Smooth muscle cell (in vitro differentiated cells): ENCODE data around the gene BRI3. TPM values are rescaled to one million over a fixed set of nuclear protein-coding genes. Genes with fewer than 3 reads are reported as not detected.

Source experiments
- DNase-seq: peaks from one replicate; lab custom pipeline; 2025; ENCODE audit not compliant: unreplicated experiment; lab: John Stamatoyannopoulos, UW
- H2AFZ ChIP-seq: fragments of 200-600 bp; sonication (generic); 2 replicates; pipeline ENCODE4 v1.6.0; 2016; ENCODE audit warnings: antibody characterized with exemption, low read depth, mild to moderate bottlenecking
- H3F3A ChIP-seq: fragments of 200-600 bp; sonication (generic); 2 replicates; pipeline ENCODE4 v1.6.0; 2017; ENCODE audit warnings: antibody characterized with exemption, low read depth
- H3K27ac ChIP-seq: fragments of 200-600 bp; sonication (generic); 2 replicates; pipeline ENCODE4 v1.5.1; 2016; ENCODE audit warnings: low read depth, mild to moderate bottlenecking
- H3K27me3 ChIP-seq: fragments of 200-600 bp; sonication (generic); 2 replicates; pipeline ENCODE4 v1.6.1; 2016; ENCODE audit warnings: low read depth, mild to moderate bottlenecking
- H3K36me3 ChIP-seq: fragments of 200-600 bp; sonication (generic); 2 replicates; pipeline ENCODE4 v1.5.1; 2016; ENCODE audit warnings: low read depth
- H3K4me1 ChIP-seq: fragments of 200-600 bp; sonication (generic); 2 replicates; pipeline ENCODE4 v1.5.1; 2016; ENCODE audit warnings: low read depth
- H3K4me2 ChIP-seq: fragments of 200-600 bp; sonication (generic); 2 replicates; pipeline ENCODE4 v1.6.0; 2016; ENCODE audit warnings: mild to moderate bottlenecking
- H3K4me3 ChIP-seq: fragments of 200-600 bp; sonication (generic); 2 replicates; pipeline ENCODE4 v1.5.1; 2016; ENCODE audit warnings: mild to moderate bottlenecking
- H3K79me2 ChIP-seq: fragments of 200-600 bp; sonication (generic); 2 replicates; pipeline ENCODE4 v1.6.0; 2016; ENCODE audit warnings: low read depth, mild to moderate bottlenecking
- H3K9ac ChIP-seq: fragments of 200-600 bp; sonication (generic); 2 replicates; pipeline ENCODE4 v1.6.0; 2016; ENCODE audit warnings: low read depth
- H3K9me3 ChIP-seq: fragments of 200-600 bp; sonication (generic); replicated peaks from 2 replicates; pipeline ENCODE4 v1.5.1; 2016; ENCODE audit warnings: low read depth
- H4K20me1 ChIP-seq: fragments of 200-600 bp; sonication (generic); 2 replicates; pipeline ENCODE4 v1.6.0; 2016; ENCODE audit warnings: low read depth
- WGBS: methylation state at CpG from one replicate; pipeline ENCODE4 v1.1.7; 2016; ENCODE audit warnings: low lambda C conversion rate; 5-methylcytosine and 5-hydroxymethylcytosine counted together
- polyA plus RNA-seq: library from polyadenylated mRNA; unstranded; fragments of >200 nt; fragmentation: Nextera tagmentation; extraction: Ambion mirVana; gene quantifications from 2 replicates; pipeline ENCODE4 v1.2.1, GENCODE V29; 2016
- total RNA-seq: library from RNA; depleted of rRNA; stranded (reverse); fragments of >200 nt; gene quantifications from 2 replicates; pipeline ENCODE4 v1.2.3, GENCODE V29; 2014
- TF ChIP-seq, protein P1 (sequence below): fragments of 200-600 bp; sonication (generic); IDR thresholded peaks from 2 replicates; pipeline ENCODE4 v1.5.1; 2017; ENCODE audit warnings: borderline replicate concordance, mild to moderate bottlenecking, antibody characterized with exemption; ENCODE audit not compliant: insufficient read depth, poor library complexity, severe bottlenecking

Gene BRI3
- total and polyA plus RNA-seq, 2 experiments from 2014 or later, result 70.1 to 83.0 TPM

DNA sequence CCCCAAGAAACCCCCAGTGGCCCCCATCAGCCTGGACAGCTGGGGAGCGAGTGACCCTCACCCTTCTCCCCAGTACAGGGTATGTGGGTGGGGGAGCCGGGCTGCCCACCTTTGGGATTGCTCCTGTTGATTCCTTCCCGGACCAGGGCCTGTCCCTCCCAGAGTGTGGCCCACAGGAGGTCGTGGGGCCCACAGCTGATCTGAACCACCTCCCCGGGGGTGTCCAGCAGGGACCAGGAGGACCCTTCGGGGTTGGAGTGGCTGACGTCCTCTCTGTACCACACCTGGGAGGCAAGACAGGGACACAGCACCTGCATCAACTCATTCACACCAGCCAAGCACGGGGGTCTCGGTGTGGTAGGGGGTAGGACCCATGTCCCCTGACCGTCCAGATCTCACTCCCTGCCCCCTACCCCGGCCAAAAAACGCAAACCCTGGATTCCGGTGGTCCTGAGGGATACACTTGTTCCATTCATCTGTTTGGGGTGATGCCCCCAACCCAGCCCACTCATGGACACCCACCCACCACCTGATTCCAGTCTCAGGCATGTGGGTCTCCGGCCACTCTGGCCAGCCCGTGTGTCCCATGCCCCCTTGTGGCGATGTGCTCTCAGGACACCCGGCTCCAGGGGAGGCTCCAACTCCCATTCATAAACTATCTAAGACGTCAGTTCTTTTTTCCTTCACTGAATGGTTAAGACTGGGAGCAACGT, 40.4 kb upstream of the BRI3 start:
- no peaks in the 10 kb centered on the region for H3K79me2 ChIP-seq
- 71% methylated on average over 19 of the region's 19 CpGs for WGBS
- DNase-seq, result peak; percentile 4

DNA sequence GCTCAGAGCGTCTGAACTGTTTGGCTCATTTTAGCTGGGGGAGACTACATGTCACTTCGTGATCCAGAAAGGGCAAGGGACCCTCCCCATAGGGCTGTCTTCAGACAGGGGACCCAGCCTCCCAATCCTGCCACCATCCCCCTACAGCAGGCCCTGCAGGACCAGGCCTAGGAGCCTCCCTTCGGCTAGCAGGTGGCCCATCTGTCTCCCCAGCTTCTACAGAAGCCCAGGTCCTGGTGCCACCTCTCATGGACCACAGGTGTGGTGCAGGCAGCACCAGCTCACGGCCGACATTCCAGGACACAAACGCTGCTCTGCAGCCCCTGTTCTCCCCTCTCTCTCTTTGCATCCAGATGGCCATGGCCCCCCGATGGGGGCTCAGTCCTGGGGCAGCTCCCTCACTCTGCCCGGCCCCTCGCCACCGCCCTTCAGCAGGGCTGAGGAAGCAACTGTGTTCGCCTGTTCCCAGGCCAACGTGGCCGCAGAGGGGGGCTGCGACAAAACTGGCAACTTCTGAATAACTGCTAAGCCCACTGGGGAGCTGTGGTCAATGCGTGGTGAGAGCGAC, 39.7 kb upstream of the BRI3 start:
- Histone ChIP-seq H3K9ac (no peak overlapping the region), H2AFZ (no peak overlapping the region), H3K79me2 (no peaks in the 10 kb centered on the region), H3K36me3 (no peaks in the 10 kb centered on the region), H3K27me3 (no peaks in the 10 kb centered on the region), H4K20me1 (no peaks in the 10 kb centered on the region), H3K9me3 (no peaks in the 10 kb centered on the region), H3F3A (no peaks in the 10 kb centered on the region), H3K4me1 (no peaks in the 10 kb centered on the region), H3K4me3 (no peak overlapping the region), H3K27ac (no peak overlapping the region), H3K4me2 (no peak overlapping the region)
- WGBS, result 91% methylated on average over 16 of the region's 16 CpGs
- TF ChIP-seq, protein P1, sequence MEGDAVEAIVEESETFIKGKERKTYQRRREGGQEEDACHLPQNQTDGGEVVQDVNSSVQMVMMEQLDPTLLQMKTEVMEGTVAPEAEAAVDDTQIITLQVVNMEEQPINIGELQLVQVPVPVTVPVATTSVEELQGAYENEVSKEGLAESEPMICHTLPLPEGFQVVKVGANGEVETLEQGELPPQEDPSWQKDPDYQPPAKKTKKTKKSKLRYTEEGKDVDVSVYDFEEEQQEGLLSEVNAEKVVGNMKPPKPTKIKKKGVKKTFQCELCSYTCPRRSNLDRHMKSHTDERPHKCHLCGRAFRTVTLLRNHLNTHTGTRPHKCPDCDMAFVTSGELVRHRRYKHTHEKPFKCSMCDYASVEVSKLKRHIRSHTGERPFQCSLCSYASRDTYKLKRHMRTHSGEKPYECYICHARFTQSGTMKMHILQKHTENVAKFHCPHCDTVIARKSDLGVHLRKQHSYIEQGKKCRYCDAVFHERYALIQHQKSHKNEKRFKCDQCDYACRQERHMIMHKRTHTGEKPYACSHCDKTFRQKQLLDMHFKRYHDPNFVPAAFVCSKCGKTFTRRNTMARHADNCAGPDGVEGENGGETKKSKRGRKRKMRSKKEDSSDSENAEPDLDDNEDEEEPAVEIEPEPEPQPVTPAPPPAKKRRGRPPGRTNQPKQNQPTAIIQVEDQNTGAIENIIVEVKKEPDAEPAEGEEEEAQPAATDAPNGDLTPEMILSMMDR, result no peak
- DNase-seq, result no peak

More for the DNA sequence above, 40.4 kb upstream of the BRI3 start:
- Histone ChIP-seq H3F3A (no peaks in the 10 kb centered on the region), H4K20me1 (no peaks in the 10 kb centered on the region), H2AFZ (no peak overlapping the region), H3K27me3 (no peaks in the 10 kb centered on the region), H3K4me3 (no peak overlapping the region), H3K9ac (no peak overlapping the region), H3K9me3 (no peaks in the 10 kb centered on the region), H3K4me2 (no peak overlapping the region), H3K27ac (no peak overlapping the region), H3K4me1 (no peaks in the 10 kb centered on the region), H3K36me3 (no peaks in the 10 kb centered on the region)
- TF ChIP-seq, protein P1, result peak; percentile 57

DNA sequence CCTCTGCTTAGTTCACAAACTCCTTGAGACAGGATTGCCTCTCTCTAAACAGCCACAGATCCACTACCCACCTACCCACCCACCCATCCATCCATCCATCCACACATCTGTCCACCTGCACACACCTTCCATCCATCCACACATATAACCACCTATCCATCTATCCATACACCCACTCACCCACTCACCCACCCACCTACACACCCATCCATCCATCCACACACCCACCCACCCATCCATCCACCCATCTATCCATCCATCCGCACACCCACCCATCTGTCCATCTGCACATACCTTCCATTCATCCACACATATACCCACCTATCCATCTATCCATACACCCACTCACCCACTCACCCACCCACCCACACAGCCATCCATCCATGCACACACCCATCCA, 39.1 kb upstream of the BRI3 start:
- H4K20me1 ChIP-seq, result no peaks in the 10 kb centered on the region
- H3K4me2 ChIP-seq, result no peak overlapping the region
- H3K79me2 ChIP-seq, result no peaks in the 10 kb centered on the region
- H3K9ac ChIP-seq, result no peak overlapping the region
- H3K9me3 ChIP-seq, result no peaks in the 10 kb centered on the region
- H3K27ac ChIP-seq, result no peak overlapping the region
- WGBS, result no CpG with 5 or more reads among the region's 1 CpG
- TF ChIP-seq, protein P1, result no peak
- no peaks in the 10 kb centered on the region for H3K4me1 ChIP-seq
- H3K27me3 ChIP-seq, result no peaks in the 10 kb centered on the region
- no peak overlapping the region for H3K4me3 ChIP-seq
- DNase-seq, result no peak
- no peak overlapping the region for H2AFZ ChIP-seq
- H3K36me3 ChIP-seq, result no peaks in the 10 kb centered on the region
- H3F3A ChIP-seq, result no peaks in the 10 kb centered on the region
